GM18511 (cell line): ENCODE data around the gene ACSL3.

ENCODE experiments used
- ATAC-seq: cut with Tn5 transposase; IDR thresholded peaks from one replicate; pipeline ENCODE4 v1.9.1; 2021; ENCODE audit warnings: mild to moderate bottlenecking, moderate library complexity; ENCODE audit not compliant: unreplicated experiment

Gene ACSL3

DNA sequence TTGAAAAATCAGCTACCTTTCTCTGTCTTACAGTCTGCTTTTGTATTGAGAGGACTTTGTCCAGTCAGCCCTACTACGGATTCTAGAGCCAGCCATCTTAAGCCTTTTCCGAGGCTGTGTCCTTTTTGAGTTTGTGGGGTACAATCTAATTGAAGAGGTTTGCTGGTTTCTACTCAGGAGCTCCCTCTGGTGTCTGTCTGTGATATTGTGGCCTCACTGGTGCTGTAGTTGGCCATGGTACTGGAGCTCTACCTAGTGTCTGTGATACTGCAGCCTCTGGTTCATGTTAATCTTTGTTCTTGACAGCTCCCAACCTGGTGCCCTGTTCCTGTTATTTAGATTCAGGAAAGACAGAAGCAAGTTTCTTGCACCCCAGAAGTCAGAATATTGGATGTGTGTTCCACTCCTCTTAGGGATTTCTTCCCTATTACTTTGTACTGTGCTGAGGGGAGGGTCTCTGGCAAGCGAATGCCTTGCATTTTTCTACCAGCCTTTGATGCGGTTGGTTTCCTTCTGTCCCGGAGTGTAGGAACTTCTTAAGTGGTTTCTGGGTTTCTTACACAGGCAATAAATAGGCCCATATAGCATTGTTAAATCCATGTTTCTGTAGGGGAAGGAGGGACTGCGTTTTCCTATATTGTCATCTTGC lies 78.5 kb downstream of the ACSL3 start:
- ATAC-seq = peak; percentile 73

- ATAC-seq = no peak
Observed at GRCh38 chr2:222939979-222940378, 79.1 kb downstream of the ACSL3 start.

GRCh38 chr2:222941510-222942032 lies 80.7 kb downstream of the ACSL3 start:
- no peak for ATAC-seq

DNA sequence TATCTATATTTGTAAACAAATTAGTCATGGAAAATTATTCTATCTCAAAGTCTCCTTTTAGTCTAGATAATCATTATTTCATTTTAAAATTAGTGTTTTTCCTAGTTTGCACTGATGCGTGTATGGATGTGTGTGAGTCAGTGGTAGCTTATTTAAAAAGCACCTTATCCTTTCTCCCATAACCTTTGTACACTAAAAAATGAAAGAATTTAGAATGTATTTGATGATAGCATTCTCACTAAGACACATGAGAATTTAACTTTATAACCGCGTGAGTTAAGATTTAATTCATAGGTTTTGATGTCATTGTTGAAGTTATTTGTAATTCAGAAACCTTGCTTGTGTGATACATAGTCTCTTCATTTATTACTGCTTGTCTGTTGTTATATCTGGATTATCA lies 81.7 kb downstream of the ACSL3 start:
- ATAC-seq = no peak

- no peak for ATAC-seq
Observed at GRCh38 chr2:222942977-222943376, 82.1 kb downstream of the ACSL3 start.

GRCh38 chr2:222943820-222944219 lies 83.0 kb downstream of the ACSL3 start:
- peak; percentile 81 for ATAC-seq

DNA sequence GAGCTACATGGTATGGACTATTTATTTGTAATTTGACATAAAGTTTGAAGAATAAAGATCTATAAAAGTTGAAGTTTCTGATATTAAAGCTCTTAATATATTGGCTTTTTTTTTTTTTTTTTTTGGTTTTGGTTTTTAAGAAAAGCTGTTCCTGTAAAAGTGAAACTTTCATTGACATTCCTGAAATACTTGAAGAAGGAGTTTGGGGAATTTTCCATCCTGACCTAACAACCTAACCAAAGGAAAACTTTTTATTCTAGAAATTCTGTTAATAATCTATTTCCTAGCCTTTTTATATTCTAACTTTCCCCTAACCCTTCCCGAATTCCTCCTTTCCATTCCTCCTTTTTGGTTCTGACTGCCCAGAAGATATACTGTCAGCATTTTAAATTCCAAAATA lies 83.7 kb downstream of the ACSL3 start:
- no peak for ATAC-seq

- ATAC-seq = no peak
Observed at GRCh38 chr2:222944971-222945740, 84.3 kb downstream of the ACSL3 start.

GRCh38 chr2:222945887-222946286 lies 85.1 kb downstream of the ACSL3 start:
- no peak for ATAC-seq

GRCh38 chr2:222946700-222947287 lies 86.0 kb downstream of the ACSL3 start:
- no peak for ATAC-seq

- ATAC-seq = no peak
Observed at GRCh38 chr2:222949073-222949472, 88.2 kb downstream of the ACSL3 start.

- no peak for ATAC-seq
Observed at GRCh38 chr2:222949690-222950323, 89.0 kb downstream of the ACSL3 start.

DNA sequence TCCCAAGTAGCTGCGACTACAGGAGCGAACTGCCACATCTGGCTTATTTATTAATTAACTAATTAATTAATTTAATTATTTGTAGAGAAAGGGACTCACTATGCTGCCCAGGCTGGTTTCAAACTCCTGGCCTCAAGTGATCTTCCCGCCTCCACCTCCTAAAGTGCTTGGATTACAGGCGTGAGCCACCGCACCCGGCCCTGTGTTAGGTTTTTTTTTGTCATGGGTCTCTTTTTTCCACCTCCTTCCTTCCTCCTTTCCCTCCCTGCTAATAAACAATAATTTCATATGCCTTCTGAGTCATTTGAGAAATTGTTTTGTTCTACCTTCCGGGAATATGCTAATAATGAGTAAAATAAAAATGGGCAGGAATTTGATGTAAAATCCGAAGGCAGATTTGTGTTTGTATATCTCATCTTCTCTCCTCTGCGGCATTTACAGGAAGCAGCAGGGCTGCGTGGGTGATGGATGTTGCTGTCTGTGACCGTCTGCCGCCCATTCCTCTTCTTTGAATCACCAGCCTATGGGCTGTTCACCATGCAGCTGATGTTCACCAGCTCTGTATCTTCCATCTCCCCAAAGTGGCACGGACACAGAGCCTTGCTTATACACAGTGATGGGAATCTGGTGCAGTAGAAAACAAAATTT lies 89.9 kb downstream of the ACSL3 start:
- ATAC-seq = no peak

DNA sequence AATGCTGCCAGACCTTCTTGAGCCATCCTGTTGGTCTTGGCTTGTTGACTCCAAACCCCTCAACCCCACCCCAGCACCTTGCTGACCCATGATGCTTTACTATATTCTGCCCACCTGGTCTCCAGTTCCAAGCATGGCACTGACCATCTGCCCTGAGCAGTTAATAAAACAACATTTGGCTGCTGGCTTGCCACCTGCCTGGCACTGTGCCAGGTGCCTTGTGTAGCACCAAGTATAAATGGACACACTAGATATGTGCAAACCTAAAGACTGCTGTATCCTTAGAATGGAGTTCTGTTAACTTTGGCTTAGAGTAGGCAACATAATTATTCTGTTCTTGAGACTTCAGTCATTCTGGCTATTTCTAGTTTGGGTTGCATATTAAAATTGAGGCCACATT lies 91.4 kb downstream of the ACSL3 start:
- ATAC-seq = no peak

GRCh38 chr2:222955008-222955407 lies 94.2 kb downstream of the ACSL3 start:
- ATAC-seq = no peak

DNA sequence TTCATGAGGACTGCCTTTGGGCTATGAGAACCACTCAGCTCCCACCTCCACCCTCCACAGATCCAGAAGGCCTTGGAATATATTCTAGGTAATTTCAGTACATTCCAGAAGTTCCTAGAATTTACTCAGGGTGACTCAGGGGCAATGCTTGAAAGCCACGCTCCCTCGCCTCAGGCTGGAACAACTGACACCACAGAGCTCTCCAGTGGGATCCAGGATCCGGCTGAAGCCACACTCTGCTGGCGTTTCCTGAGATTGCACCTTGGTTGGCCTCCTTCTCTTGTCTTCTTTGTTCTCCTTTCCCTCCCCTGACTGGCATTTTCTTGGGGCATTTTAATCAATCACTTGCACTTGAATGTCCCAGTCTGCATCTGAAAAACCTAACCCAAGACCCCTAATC lies 98.5 kb downstream of the ACSL3 start:
- no peak for ATAC-seq

DNA sequence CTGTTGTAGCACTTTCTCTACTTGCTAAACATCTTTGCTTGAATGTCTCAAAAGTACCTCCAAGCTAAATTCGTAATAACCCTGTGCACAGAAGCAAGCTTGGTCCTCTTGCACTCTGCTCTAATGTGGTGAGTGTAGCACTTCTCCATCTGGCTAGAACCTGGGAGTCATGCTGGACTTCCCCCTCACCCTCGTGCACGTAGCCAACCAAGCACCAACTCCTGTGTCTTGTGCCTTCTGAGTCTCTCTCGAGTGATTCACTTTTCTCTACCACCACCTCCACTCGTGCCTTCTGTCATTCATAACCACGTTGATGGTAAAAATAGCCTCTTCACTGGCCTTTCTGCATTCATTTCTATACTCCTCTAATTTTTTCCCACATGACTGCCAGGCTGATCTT lies 99.3 kb downstream of the ACSL3 start:
- peak; percentile 92 for ATAC-seq

DNA sequence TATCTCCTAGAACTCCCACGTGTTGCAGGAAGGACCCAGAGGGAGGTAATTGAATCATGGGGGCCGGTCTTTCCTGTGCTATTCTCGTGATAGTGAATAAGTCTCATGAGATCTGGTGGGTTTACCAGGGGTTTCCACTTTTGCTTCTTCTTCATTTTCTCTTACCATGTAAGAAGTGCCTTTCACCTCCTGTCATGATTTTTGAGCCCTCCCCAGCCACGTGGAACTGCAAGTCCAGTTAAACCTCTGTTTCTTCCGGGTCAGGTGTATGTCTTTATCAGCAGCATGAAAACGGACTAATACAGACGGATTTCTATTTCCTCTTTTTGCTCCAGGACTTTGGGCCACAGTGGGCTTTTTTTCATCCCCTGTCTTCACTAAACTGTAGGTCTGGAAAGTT lies 102.8 kb downstream of the ACSL3 start:
- ATAC-seq = no peak

DNA sequence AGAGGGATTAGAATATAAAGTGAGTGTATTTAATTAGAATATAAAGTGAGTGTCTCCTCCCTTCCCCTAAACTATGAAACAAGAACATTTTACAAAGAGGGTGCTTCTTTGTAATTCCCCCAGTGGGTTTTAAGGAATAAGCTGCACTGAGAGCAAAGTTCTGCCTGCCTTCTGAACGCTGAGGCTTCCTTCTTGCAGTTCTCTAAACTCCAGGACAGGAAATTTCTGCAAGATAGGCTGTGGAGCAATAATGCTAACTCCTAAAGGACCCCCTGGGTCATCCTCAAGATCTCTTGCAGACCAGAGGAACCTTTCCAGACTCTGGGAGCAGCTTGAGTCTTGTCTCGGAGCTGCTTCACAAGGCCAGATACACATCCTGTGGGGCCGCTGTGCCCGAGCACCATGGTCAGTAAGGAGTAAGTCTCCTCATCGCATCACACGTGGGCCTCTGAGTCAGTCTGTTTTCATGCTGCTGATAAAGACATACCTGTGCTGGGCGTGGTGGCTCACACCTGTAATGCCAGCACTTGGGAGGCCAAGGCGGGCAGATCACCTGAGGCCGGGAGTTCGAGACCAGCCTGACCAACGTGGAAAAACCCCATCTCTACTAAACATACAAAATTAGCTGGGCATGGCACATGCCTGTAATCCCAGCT lies 103.7 kb downstream of the ACSL3 start:
- ATAC-seq = no peak

DNA sequence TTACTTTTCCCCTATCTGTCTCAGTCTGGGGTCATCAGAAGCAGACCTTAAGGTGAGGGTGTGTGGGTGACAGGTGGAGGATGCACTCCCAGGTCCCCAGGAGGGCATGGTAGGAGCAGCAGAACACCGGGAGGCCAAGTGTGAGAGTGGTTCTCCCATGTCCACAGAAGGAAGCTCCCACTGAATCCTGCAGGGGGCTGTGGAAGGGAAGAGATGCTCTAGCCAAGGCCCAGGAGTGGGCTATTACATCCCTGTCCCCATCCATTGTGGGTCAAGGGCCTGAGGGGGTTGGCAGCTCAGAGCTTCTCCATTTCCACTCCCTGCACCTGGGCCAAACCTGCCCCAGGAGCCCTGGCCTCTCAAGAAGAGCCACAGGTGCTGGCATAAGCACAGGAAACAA lies 104.7 kb downstream of the ACSL3 start:
- ATAC-seq = no peak
